GM18498 (cell line): Measurements from ENCODE around the gene STX8.
"Not testable (repeated sequence)": the region's sequence is repeated elsewhere in the genome, so short reads cannot be mapped to it uniquely, and the experiment has no call there.

Source experiments
- ATAC-seq: cut with Tn5 transposase; IDR thresholded peaks from one replicate; pipeline ENCODE4 v1.9.1; 2021; ENCODE audit warnings: mild to moderate bottlenecking, moderate library complexity; ENCODE audit not compliant: unreplicated experiment

The STX8 gene

DNA sequence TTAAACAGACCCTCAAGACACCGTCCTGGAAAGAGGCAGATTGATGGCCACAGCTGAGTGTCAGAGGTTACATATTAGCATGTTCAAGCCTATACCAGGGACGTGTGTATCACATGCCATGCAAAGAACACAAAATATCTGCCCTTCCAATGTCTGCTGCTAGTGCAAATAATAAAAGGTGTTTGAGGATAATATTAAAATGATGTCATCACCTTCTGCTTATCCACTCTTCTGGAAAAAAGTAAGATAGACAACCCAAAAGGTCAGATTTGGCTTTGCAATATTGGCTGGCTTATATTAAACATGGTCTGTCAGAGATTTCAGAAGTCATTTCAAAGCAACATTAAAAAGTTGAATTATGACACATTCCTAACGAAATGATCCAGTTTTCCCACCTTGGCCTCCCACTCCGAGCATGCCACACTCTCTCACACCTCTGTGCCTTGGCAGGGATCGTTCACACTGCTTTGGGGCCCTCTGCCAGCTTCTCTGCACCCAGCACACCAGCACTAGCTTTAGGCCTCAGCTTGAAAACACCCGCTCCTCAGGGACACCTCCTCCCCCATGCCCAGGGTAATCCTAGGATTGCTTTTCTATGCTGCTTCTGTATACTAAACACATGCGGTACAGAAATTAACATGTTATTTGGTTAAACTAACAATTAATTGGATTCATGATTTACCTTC, 306.1 kb downstream of the STX8 start:
- ATAC-seq = no peak

GRCh38 chr17:9268546-9268945, 307.1 kb downstream of the STX8 start:
- ATAC-seq = no peak

DNA sequence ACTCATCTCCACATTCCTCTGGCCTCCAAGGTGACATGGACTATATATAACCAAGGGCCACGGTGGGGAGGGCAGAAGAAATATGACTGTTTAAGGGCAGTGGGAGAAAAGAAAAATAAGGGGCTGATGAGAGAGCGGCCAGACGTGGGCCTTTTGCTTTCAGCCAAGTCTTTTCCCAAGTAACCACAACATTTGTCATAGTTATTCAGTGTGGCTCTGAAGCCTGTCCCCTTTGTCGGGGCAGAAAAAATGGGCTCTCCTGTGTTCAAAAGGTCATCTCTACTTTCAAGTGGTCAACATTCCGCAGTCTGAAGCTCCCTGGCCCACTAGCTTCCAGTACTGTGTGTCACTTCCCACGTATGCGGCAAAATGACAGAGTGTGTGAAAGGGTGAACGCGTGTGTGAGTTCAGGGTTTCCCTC, 308.9 kb downstream of the STX8 start:
- no peak for ATAC-seq

DNA sequence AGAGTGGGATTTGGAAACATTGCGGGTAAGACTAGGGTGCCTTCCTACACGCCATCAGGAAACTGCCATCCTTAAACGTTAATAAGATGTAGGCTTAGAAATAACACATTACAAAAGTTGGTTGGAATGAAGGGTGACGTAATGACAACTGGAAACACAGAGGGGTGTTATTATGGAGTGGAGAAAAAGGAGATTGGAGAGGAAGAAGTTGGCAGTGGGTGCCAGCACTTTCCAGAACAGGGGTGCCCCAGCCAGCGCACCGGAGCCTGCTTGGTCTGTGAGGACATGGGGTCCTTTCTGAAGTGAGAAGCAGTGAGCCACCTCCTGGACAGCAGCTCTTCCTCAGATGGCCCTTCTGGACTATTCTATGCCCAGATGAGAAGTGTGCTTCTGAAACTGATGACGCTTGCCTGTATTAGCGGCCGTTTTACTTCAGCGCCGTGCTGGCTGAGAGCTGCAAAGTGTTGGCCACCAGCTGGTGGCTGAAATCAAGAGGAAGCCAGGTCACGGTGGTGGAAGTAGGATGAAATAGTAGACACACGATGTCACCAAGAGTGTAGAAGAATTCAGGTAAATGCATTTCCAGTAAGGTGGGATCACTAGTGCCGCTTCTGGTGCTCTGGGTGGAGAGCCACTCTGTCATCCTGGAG, 309.5 kb downstream of the STX8 start:
- ATAC-seq = no peak

GRCh38 chr17:9261081-9262012, 314.3 kb downstream of the STX8 start:
- no peak for ATAC-seq

DNA sequence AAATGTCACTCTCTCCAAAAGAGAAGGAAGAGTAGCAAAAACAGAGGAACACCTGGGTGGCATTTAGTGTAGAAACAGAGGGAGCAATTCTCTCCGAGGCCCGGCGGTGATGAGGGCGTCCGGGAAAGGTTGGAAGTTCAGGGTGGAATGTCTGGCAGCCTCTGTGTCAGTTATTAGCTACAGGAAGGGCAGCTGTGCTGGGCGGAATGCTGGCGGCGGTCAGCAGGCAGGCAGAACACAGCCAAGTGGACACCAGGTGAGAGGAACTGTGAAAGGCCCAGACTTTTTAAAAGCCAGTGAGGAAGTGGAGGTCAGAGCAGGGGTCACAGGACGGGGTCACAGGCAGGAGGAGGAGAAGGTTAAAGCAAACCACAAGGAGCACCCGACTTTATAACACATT, 316.2 kb downstream of the STX8 start:
- no peak for ATAC-seq

DNA sequence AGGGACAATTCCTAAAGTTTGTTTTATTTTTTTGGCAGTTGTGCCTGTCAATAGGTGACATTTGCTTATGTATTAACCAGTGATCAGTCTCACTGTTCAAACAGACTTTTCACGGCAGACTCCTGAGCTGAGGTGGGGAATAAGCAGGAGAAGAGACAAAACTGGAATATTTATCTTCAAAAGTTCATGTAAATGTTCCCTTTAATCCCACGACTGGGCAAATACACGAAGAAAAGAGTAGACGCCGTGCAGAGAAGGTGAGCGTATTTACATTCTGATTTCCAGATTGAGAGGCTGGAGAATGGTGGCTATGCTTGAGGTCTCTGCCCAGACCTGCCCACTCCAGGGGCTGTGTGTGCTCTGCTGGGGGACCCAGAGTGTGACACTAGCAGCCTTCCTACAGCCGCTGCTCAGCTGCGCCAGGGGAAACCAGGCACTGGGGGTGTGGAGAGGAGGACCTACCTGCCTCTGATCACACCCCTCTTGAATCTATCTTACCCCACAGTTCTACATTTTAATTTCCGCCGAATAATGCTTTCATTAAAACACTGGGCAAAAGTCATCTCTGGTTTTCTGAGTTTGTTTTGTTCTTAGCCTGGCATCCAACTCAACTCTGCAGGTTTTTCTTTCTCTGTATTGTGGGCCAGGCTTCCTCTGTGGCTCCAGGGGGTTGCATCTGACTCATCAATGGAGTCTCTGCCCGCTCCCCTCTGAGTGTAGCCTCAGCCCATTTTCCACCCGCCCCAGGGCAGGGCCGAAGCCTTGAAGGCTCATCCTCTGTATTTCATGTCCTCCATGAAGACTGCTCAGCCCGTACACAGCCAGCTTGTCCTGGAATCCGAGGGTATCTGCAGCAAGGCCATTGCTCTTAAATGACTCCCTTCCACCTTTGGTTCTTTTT, 317.3 kb downstream of the STX8 start:
- ATAC-seq = no peak

DNA sequence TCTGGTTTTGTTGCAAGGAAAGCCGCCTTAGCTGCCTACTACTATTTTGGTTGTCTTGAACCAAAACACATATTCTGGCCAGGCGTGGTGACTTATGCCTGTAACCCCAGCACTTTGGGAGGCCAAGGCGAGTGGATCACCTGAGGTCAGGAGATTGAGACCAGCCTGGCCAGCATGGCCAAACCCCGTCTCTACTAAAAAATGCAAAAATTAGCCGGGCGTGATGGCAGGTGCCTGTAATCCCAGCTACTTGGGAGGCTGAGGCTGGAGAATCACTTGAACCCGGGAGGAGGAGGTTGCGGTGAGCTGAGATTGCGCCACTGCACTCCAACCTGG, 318.0 kb downstream of the STX8 start:
- not testable (repeated sequence) for ATAC-seq

- ATAC-seq = no peak
These were observed 318.6 kb downstream of the STX8 start for GRCh38 chr17:9256751-9257629.

- ATAC-seq = no peak
These were observed 319.3 kb downstream of the STX8 start for GRCh38 chr17:9256361-9256750.

GRCh38 chr17:9255833-9256232, 319.8 kb downstream of the STX8 start:
- no peak for ATAC-seq

DNA sequence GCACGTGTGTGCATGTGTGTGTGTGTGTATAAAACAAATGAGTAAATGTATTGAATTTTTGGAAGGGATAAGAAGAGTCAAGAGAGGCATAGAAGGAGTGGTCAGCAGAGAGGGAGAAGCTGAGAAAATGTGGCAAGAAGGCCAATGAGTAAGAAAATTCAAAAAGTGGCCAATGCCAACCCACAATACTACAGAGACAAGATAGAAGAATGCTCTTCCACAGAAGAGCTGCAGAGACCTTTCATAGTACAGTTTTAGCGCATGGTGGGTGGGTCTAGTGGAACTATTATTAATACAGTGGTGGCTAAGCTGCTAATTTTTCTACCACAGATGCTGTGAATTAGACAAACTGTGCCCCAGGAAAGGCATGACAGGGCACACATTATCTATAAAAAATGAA, 320.8 kb downstream of the STX8 start:
- no peak for ATAC-seq

GRCh38 chr17:9253308-9253707, 322.3 kb downstream of the STX8 start:
- no peak for ATAC-seq

GRCh38 chr17:9251273-9251672, 324.3 kb downstream of the STX8 start:
- no peak for ATAC-seq

- ATAC-seq = no peak
These were observed 326.2 kb downstream of the STX8 start for GRCh38 chr17:9249245-9249953.

- ATAC-seq = no peak
These were observed 328.1 kb downstream of the STX8 start for GRCh38 chr17:9247401-9247938.

DNA sequence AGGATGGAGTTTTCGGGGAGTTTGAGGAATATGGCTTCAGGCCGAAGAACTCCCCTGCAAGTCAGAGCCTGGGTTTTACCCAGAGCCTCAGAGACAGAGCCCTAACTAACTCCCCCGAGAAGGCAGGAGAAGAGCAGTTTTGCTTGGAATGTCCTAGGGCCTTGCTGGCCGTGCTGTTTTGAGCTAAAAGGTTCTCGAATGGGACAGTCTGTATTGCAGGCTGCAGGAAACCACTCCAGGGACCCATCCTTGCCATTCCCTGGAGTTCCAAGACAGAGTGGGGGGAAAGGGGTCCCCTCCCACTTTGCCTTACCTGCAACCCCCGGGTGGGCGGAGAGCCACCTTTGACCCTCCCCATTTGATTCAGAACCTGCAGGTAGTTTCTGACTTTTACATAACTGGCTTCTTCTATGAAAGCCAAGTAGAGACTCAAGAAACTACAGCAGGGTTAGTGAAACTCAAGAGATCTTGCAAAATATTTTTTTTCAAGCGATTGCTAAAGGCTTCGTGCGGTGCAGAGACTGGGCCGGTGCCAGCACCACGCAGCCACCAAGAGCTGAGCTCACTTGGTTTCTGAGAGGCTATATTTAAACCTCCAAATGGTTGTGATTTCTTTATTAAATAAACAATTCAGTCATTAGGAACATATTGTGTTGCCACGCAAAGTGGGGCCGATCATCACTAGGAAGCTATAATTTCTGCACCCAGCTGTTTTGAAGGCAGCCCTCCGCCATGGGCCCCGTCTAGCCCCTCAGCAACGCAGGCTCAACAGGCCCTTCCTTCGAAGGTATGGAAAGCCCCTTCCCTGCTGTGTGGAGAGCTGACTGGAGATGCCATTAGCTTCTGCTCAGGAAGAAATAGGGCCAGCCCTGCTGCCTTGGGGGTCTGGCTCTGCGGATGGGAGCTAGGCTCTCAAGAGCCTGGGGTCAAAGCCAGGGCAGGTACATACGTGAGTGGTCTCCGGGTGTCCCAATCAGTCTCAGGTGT, 331.3 kb downstream of the STX8 start:
- no peak for ATAC-seq

DNA sequence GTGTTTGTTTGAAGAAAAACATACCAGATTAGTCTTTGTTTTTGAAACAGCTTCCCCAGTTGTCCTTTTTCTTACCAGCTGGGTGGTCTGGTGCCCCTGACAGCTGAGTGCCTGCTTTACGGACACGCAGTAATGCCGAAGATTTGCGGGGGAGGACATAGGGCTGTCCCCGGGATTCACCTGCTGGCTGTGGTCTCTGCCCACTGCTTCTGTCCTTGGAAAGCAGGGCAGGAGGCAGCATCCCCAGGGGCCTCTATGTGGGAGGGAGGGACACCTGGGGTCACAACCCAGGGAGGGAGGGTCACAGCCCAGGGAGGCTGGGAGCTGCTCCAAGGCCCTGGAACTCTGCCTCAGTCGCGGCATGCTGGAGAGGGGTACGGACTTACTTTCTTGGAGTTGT, 332.6 kb downstream of the STX8 start:
- ATAC-seq = no peak
